Fibroblast of lung (primary cell): ENCODE results near the gene MTHFD2. TPM values are rescaled to one million over a fixed set of nuclear protein-coding genes. Genes with fewer than 3 reads are reported as not detected.

Experiments
- DNase-seq, 2 donors: peaks; one replicate each; pipeline versions ENCODE4 v3.0.0 to v3.0.0-alpha.2; 2010; ENCODE audit warnings: low read depth in 2 of 2
- H2AFZ ChIP-seq: 2 replicates; pipeline ENCODE4 v1.5.1; 2012; ENCODE audit warnings: low read length, control low read depth, inconsistent platforms
- H3K27ac ChIP-seq: 2 replicates; pipeline ENCODE4 v1.5.1; 2011; ENCODE audit warnings: low read length, control low read depth; ENCODE audit not compliant: insufficient read depth
- H3K27me3 ChIP-seq: 2 replicates; pipeline ENCODE4 v1.5.1; 2011; ENCODE audit warnings: mild to moderate bottlenecking, low read length; ENCODE audit not compliant: control insufficient read depth, insufficient read depth
- H3K36me3 ChIP-seq: 2 replicates; pipeline ENCODE4 v1.5.1; 2011; ENCODE audit warnings: low read length; ENCODE audit not compliant: control insufficient read depth, insufficient read depth
- H3K4me1 ChIP-seq: 2 replicates; pipeline ENCODE4 v1.5.1; 2011; ENCODE audit warnings: low read length; ENCODE audit not compliant: control insufficient read depth, insufficient read depth; ENCODE audit errors: extremely low read depth
- H3K4me2 ChIP-seq: 2 replicates; pipeline ENCODE4 v1.5.1; 2011; ENCODE audit warnings: low read length, control low read depth; ENCODE audit not compliant: insufficient read depth; ENCODE audit errors: extremely low read depth
- H3K4me3 ChIP-seq, 4 experiments: fragments of 200-600 bp in 1 of 4; sonication (generic) in 1 of 4; replicated peaks in 1 of 4; 2 replicates each; pipeline ENCODE4 v1.5.1; 2011 to 2016; ENCODE audit warnings: low read length in 4 of 4, low read depth in 3 of 4, mild to moderate bottlenecking in 3 of 4, control low read depth in 2 of 4, inconsistent platforms in 1 of 4, mixed read lengths in 1 of 4; ENCODE audit not compliant: insufficient read depth in 1 of 4; ENCODE audit errors: control extremely low read depth in 1 of 4
- H3K79me2 ChIP-seq: 2 replicates; pipeline ENCODE4 v1.5.1; 2012; ENCODE audit warnings: mild to moderate bottlenecking, low read length, inconsistent platforms; ENCODE audit not compliant: control insufficient read depth, insufficient read depth
- H3K9ac ChIP-seq: 2 replicates; pipeline ENCODE4 v1.5.1; 2011; ENCODE audit warnings: mild to moderate bottlenecking, low read length, control low read depth; ENCODE audit not compliant: insufficient read depth
- H3K9me3 ChIP-seq: 2 replicates; pipeline ENCODE4 v1.5.1; 2012; ENCODE audit warnings: low read depth, low read length; ENCODE audit not compliant: control insufficient read depth, insufficient read depth
- H4K20me1 ChIP-seq: 2 replicates; pipeline ENCODE4 v1.5.1; 2011; ENCODE audit warnings: low read length; ENCODE audit not compliant: control insufficient read depth, insufficient read depth; ENCODE audit errors: extremely low read depth
- EZH2 ChIP-seq: IDR thresholded peaks from 2 replicates; pipeline ENCODE4 v1.5.1; 2012; ENCODE audit warnings: low read length, control low read depth, mild to moderate bottlenecking; ENCODE audit errors: missing control alignments
- polyA plus RNA-seq, 2 donors: library from polyadenylated mRNA; depleted of rRNA in 1 of 2; stranded (reverse) in 1 of 2; unstranded in 1 of 2; fragments of >200 nt; gene quantifications; 2 replicates each; pipeline ENCODE4 v1.2.1, GENCODE V29; 2011 to 2012; ENCODE audit warnings: missing spikeins in 1 of 2
- total RNA-seq: library from RNA; depleted of rRNA; stranded (reverse); fragments of >200 nt; gene quantifications from 2 replicates; pipeline ENCODE4 v1.2.1, GENCODE V29; 2014
- TF ChIP-seq, protein P1 (sequence below), 2 donors: IDR thresholded peaks in 1 of 2; conservative IDR thresholded peaks in 1 of 2; 1 replicate in 1 of 2; 2 replicates in 1 of 2; pipeline ENCODE4 v1.5.1; 2011 to 2012; ENCODE audit warnings: low read length in 2 of 2, control low read depth in 1 of 2, inconsistent platforms in 1 of 2, low read depth in 1 of 2, mild to moderate bottlenecking in 1 of 2

The MTHFD2 gene
- total and polyA plus RNA-seq, 2 donors (not counting 1 experiment from before 2014, with no cell fraction given) = 95.4 to 334 TPM

GRCh38 chr2:74249406-74250122 is 51.1 kb downstream of the MTHFD2 start:
- no peaks in the 10 kb centered on the region for H3K9me3 ChIP-seq
- DNase-seq = no peak
- H3K79me2 ChIP-seq = no peaks in the 10 kb centered on the region
- H3K4me2 ChIP-seq = no peak overlapping the region
- no peak for TF ChIP-seq EZH2
- TF ChIP-seq, protein P1, sequence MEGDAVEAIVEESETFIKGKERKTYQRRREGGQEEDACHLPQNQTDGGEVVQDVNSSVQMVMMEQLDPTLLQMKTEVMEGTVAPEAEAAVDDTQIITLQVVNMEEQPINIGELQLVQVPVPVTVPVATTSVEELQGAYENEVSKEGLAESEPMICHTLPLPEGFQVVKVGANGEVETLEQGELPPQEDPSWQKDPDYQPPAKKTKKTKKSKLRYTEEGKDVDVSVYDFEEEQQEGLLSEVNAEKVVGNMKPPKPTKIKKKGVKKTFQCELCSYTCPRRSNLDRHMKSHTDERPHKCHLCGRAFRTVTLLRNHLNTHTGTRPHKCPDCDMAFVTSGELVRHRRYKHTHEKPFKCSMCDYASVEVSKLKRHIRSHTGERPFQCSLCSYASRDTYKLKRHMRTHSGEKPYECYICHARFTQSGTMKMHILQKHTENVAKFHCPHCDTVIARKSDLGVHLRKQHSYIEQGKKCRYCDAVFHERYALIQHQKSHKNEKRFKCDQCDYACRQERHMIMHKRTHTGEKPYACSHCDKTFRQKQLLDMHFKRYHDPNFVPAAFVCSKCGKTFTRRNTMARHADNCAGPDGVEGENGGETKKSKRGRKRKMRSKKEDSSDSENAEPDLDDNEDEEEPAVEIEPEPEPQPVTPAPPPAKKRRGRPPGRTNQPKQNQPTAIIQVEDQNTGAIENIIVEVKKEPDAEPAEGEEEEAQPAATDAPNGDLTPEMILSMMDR (conservative IDR thresholded peaks at IDR 0.05 in 1 of 2, IDR thresholded peaks at IDR 0.05 in 1 of 2; ENCODE audit: low read depth in 1 of 2, low read length in 2 of 2) = peak in 1 of 2 donors; percentile 3
- no peaks in the 10 kb centered on the region for H4K20me1 ChIP-seq
- no peak overlapping the region for H3K9ac ChIP-seq
- no peaks in the 10 kb centered on the region for H3K4me1 ChIP-seq
- no peak overlapping the region for H3K4me3 ChIP-seq
- H3K27ac ChIP-seq = no peak overlapping the region
- no peak overlapping the region for H2AFZ ChIP-seq
- peaks cover 2% of the 10 kb centered on the region for H3K27me3 ChIP-seq
- H3K36me3 ChIP-seq = no peaks in the 10 kb centered on the region

DNA sequence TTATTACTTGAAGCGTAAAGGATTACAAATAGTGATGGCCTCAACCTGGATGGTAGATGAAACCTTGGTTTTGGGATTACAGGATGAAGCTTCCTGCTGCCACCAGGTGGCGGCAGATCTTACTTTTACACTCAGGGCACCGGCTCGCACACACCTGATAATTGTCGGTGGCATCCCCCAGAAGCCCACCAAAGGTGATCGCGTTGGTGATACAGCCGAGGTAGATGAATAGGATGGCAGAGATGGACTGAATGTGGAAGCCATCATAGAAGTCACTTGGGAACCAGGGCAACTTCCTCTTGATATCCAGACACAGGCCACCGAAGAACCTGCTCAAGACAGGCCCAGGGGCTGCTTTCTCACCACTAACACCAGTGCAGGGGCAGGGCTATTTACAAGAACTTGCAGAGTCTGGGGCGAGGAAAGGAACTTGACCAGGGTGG is 51.8 kb downstream of the MTHFD2 start:
- H3K9ac ChIP-seq = no peak overlapping the region
- no peak overlapping the region for H3K4me3 ChIP-seq
- no peaks in the 10 kb centered on the region for H3K79me2 ChIP-seq
- no peaks in the 10 kb centered on the region for H3K36me3 ChIP-seq
- H3K4me2 ChIP-seq = no peak overlapping the region
- no peak overlapping the region for H3K27ac ChIP-seq
- no peak overlapping the region for H2AFZ ChIP-seq
- no peaks in the 10 kb centered on the region for H3K9me3 ChIP-seq
- peak; percentile 30 to 49 for DNase-seq
- peaks cover 2% of the 10 kb centered on the region for H3K27me3 ChIP-seq
- H4K20me1 ChIP-seq = no peaks in the 10 kb centered on the region
- H3K4me1 ChIP-seq = no peaks in the 10 kb centered on the region
- TF ChIP-seq, protein P1 (conservative IDR thresholded peaks at IDR 0.05 in 1 of 2, IDR thresholded peaks at IDR 0.05 in 1 of 2; ENCODE audit: low read depth in 1 of 2, low read length in 2 of 2) = peak; percentile 69 to 73
- no peak for TF ChIP-seq EZH2

DNA sequence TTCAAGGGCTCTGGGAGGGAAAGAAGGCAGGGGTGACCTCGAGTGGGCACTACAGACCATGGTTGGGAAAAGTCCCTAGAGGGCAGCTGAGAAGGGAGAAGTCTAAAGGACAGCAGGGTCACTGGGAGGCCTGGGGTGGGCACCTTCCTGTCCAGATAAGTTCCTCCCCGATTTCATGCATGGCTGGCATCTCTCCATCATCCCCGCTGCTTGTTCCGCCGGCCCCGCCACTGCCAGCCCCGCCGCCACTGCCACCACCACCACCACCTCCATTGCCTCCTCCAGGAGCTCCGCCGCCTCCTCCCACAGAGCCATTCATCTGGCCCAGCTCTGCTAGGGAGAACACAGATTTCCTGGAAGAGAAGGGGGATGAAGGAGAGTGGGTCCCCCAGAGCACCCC is 53.6 kb downstream of the MTHFD2 start:
- H3K27ac ChIP-seq = no peak overlapping the region
- no peak overlapping the region for H3K9ac ChIP-seq
- no peaks in the 10 kb centered on the region for H3K4me1 ChIP-seq
- no peak overlapping the region for H3K4me2 ChIP-seq
- peaks cover 2% of the 10 kb centered on the region for H3K27me3 ChIP-seq
- no peak overlapping the region for H2AFZ ChIP-seq
- no peak overlapping the region for H3K4me3 ChIP-seq
- TF ChIP-seq, protein P1 (conservative IDR thresholded peaks at IDR 0.05 in 1 of 2, IDR thresholded peaks at IDR 0.05 in 1 of 2; ENCODE audit: low read depth in 1 of 2, low read length in 2 of 2) = no peak
- no peak for TF ChIP-seq EZH2
- no peaks in the 10 kb centered on the region for H4K20me1 ChIP-seq
- H3K9me3 ChIP-seq = no peaks in the 10 kb centered on the region
- H3K79me2 ChIP-seq = no peaks in the 10 kb centered on the region
- DNase-seq = no peak
- H3K36me3 ChIP-seq = no peaks in the 10 kb centered on the region
